ENCODE measurements around the gene POLQ.
A peak's percentile ranks its signal among the peaks of the same experiment; 100 is the strongest.

POLQ gene

DNA sequence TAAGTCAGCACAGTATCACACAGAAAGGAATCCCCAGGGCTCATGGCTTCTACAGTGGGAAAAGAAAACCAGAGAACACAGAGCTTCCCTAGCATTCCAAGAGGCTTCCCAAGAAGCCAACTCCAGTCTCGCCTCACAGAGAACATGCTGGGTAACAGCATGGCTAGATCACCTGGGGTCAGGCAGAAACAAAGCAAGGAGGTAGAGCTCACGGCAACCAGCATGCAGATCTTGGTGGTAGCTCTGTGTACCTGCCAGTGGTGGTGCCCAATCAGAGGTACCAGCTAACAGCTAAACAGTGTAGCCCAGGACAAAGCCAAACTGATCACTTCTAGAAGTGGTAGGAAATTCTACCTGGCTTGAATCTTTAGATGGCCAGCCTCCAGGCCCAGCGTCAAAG lies 31.3 kb downstream of the POLQ start:
- no peak overlapping the region for H3K4me3 ChIP-seq (ENCODE audit: low read length)
- DNase-seq (ENCODE audit: low read depth) = no peak
- TF ChIP-seq, protein P1, sequence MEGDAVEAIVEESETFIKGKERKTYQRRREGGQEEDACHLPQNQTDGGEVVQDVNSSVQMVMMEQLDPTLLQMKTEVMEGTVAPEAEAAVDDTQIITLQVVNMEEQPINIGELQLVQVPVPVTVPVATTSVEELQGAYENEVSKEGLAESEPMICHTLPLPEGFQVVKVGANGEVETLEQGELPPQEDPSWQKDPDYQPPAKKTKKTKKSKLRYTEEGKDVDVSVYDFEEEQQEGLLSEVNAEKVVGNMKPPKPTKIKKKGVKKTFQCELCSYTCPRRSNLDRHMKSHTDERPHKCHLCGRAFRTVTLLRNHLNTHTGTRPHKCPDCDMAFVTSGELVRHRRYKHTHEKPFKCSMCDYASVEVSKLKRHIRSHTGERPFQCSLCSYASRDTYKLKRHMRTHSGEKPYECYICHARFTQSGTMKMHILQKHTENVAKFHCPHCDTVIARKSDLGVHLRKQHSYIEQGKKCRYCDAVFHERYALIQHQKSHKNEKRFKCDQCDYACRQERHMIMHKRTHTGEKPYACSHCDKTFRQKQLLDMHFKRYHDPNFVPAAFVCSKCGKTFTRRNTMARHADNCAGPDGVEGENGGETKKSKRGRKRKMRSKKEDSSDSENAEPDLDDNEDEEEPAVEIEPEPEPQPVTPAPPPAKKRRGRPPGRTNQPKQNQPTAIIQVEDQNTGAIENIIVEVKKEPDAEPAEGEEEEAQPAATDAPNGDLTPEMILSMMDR (conservative IDR thresholded peaks at IDR 0.05; ENCODE audit: low read length) = no peak

DNA sequence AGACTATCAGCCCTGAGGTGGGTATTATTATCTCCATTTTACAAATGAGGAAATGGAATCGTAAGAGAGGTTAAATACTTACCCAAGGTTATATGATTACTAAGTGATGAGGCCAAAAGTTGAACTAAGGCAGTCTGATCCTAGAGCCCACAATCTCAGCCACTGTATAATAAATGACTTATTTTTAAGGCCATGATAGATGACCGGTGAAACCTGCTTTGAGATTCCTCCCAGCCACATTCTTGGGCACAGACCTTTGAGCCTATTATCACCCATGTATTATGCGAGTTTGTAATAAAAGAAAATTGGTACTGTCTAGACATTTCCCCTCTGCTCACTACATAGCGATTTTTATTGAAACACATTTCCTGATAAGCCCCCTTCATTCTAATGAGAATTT lies 37.4 kb downstream of the POLQ start:
- H3K4me3 ChIP-seq (ENCODE audit: low read length) = no peak overlapping the region
- TF ChIP-seq, protein P1 (conservative IDR thresholded peaks at IDR 0.05; ENCODE audit: low read length) = no peak
- no peak for DNase-seq (ENCODE audit: low read depth)

DNA sequence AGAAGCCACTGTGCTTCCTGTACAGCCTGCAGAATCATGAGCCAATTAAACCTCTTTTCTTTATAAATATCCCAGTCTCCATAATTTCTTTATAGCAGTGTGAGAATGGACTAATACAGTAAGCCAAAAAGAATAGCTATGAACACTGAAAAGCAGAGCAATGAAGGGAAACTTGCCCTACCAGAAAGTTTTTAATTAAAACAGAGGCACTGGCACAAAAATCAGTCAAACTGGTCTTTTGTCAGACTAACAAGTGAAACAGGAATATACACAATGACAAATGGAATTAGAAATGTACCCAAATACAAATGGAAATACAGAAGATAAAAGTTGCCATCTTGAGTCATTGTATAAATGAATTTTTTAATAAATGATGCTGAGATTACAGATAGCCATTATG lies 40.5 kb downstream of the POLQ start:
- H3K4me3 ChIP-seq (ENCODE audit: low read length) = no peak overlapping the region
- no peak for DNase-seq (ENCODE audit: low read depth)
- TF ChIP-seq, protein P1 (conservative IDR thresholded peaks at IDR 0.05; ENCODE audit: low read length) = no peak

DNA sequence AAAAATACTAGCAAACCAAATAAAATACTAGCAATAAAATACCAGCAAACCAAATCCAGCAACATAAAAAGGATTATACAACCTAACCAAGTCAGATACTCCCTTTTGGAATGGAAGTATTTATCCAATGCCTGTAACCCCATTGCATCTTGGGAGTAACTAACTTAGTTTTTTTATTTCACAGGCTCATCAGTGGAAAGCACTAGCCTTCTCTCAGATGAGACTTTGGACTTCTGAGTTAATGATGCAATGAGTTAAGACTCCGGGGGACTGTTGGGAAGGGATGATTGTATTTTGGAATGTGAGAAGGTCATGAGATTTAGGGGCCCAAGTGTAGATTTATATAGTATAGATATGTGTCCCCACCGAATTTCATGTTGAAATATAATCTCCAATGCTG lies 41.2 kb downstream of the POLQ start:
- no peak overlapping the region for H3K4me3 ChIP-seq (ENCODE audit: low read length)
- TF ChIP-seq, protein P1 (conservative IDR thresholded peaks at IDR 0.05; ENCODE audit: low read length) = no peak
- DNase-seq (ENCODE audit: low read depth) = no peak

- TF ChIP-seq, protein P1 (conservative IDR thresholded peaks at IDR 0.05; ENCODE audit: low read length) = no peak
- H3K4me3 ChIP-seq (ENCODE audit: low read length) = no peak overlapping the region
Observed at GRCh38 chr3:121496786-121497185, 49.0 kb downstream of the POLQ start.

GRCh38 chr3:121493431-121493830 lies 52.4 kb downstream of the POLQ start:
- H3K4me3 ChIP-seq (ENCODE audit: low read length) = no peak overlapping the region
- TF ChIP-seq, protein P1 (conservative IDR thresholded peaks at IDR 0.05; ENCODE audit: low read length) = peak; percentile 42
- DNase-seq (ENCODE audit: low read depth) = peak; percentile 35

More at GRCh38 chr3:121496786-121497185, 49.0 kb downstream of the POLQ start:
- DNase-seq (ENCODE audit: low read depth) = no peak

GRCh38 chr3:121491683-121492320 lies 54.0 kb downstream of the POLQ start:
- no peak overlapping the region for H3K4me3 ChIP-seq (ENCODE audit: low read length)
- DNase-seq (ENCODE audit: low read depth) = no peak
- TF ChIP-seq, protein P1 (conservative IDR thresholded peaks at IDR 0.05; ENCODE audit: low read length) = no peak

Measured in AG10803 (cell line).